KBM-7 (cell line): ENCODE measurements around the gene GPR84.

ENCODE experiments used
- DNase-seq: peaks from one replicate; pipeline ENCODE4 v3.0.0-alpha.2; 2015
- in situ Hi-C: fragments of 300-500 bp; cut with MboI; formaldehyde crosslinking; loops from 2 replicates; pipeline ENCODE4 v1.14.3; 2020; ENCODE audit warnings: low sequenced_read_pairs, low pct_unique_long_range_greater_than_20kb, mixed read lengths

Gene GPR84

DNA sequence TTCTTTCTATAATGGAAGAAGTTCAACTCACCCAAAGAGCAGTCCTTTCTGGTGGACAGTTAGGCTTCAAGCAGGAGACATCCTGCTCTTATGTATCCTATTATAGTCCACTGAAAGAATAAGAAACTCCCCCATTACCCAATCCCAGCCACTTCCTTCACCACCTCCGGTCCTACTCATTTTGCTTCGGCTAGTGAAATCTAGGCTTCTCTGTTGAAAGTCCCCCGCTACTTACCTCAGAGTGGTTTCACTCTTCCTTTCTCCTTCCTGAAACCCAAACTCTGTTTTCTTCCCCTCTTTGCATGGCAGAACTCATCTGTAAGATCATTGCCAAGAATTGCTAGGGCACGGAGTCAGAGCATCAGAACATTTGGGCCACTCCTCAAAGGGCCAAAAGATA lies at the start of gene GPR84:
Gene GPR84 (minus strand): TSS at position 74 of the 400 bp plus-strand sequence. CDS start 635 bp downstream, outside the sequence.
- DNase-seq: peak; percentile 69

DNA sequence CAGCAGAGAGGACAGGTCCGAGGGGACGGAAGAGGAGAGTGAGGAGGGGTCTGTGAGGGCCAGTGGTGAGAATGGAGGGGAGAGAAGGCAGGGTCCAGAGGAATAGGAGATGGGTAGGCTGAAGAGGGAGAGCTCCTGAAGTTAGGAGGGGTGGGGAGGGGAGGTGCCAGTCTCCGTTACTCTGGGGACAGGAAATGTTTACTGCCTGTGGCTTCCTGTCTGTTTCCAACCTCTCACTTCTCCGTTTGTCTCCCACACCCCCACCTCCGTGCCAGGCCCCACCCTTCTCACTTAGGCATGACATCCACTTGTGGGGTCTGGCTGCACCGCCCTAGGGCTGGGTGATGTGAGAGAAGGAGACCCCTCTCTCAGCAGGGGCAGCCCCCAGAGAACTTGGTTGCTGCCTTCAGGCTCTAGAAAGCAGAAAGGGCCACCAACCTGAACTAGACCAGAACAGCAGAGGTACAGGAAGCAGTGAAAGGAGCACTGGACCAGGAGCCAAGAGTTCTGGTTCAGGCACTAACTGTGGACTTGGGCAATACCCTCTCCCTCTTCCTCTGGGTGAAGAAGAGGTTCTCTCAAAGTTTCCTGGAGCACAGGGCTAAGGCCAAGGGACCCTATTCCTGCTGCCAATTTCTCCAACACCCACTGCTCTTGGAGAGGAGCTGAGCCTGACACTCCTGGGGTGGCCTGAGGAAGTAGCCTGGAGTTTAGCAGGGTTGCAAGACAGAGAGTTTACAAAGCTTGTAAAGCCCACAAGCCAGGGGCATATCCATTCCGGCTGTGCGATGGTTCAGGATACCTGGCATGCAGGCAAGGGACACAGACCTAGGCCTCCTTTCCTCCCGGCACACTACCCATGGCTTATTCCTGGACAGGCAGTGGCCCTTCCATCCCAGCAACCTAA lies 49.3 kb upstream of the GPR84 start:
- in situ Hi-C loops: no loop called here
- DNase-seq: peak; percentile 91

More for the DNA sequence above, at the start of gene GPR84:
- in situ Hi-C loops: no loop called here

DNA sequence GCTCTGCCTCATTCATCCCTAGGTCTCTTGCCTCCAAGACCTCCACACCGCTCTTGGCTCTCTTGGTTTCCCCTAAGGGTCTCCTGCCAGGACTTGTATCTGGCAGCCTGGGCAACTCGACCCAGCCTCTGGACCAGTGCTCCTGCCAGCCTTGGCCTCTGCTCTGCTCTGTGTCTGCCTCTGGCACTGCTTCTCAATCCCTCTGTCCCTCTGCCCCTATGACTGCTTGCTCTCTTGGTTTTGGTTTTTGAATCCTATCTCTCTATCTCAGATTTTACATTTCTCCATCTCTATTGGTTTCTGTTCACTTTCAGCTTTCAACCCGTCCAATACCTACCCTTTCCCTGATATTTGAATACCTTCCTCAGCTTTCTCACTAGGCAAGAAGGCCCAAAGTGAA lies 48.5 kb upstream of the GPR84 start:
- in situ Hi-C loops: no loop called here
- DNase-seq: no peak

DNA sequence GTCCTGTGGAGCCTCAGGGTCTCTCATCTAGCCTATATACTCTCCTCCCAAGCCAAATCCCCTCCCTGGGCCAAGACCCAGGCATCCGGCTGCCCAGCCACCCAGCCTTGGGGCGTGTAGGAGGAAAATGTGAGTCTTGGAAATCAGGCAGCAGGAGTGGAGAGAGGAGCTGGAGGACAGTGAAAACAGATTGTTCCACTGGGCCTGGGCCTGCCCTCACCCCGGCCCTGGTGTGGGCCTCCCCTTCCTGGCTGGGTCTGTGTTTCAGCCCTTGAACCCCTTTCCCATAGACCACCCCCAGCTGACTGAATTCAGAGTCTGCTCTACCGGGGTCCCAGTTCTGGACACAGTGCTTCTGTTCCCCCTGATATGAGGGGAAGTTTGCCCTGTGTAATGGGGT lies 48.1 kb upstream of the GPR84 start:
- in situ Hi-C loops: no loop called here
- DNase-seq: no peak

DNA sequence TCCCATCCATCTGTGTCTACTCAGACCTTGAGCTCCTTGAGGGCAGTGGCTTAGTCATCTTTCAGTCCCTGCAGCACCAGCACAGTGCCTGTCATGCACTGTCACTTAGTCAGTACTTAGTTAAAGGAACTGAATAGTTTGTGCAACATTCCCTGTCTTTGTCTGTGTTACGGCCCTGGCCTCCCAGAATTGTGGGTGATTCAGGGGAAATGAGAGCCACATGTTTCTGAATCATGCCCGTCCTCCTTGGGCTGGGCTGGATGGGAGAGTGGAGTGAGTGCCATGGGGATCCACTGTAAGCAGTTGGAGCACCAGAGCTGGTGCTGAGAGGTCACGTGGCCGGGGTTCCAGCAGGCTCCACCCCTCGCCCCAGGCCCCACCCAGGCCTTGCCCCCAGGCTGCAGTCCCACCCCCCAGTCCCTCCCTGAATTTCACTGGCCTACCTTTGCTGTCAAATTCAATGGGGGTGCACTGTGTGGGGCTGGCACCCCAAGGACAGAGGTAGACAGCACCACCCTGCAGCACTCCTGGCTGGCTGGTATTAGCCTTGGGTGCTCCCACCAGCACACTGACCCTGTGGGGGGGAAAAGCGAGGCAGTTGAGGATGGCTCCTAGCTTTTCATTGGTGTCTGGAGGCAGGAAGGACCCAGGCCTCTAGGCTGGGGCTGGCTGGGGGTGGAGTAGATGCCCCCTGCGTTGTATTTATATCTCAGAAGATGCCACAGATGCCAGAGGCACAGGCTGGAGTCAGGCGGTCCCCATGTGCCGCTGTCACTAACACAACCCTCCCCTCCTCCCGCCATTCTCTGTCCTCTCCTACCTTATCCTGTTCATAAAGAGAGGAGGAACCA lies 47.3 kb upstream of the GPR84 start:
- no peak for DNase-seq
- in situ Hi-C loops: no loop called here

DNA sequence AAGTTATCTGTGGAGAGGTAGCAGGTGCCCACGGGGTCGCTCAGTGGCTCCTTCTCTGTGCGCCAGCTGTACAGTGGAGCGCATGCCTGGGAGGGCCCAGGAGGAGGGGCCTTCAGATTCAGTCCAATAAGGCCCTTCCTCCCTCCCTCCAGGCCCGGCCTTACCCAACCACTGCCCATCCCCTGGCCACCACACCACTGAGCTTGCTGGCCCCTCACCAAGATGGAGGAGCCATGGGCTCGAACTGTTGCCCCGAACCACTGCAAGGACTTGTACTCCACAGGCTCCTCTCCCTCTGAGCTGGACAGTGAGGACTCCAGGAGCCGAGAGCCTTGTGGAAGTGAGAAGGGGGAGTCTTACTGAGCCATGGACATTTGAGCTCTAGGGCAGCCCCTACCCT lies 45.0 kb upstream of the GPR84 start:
- no peak for DNase-seq
- in situ Hi-C loops: no loop called here

DNA sequence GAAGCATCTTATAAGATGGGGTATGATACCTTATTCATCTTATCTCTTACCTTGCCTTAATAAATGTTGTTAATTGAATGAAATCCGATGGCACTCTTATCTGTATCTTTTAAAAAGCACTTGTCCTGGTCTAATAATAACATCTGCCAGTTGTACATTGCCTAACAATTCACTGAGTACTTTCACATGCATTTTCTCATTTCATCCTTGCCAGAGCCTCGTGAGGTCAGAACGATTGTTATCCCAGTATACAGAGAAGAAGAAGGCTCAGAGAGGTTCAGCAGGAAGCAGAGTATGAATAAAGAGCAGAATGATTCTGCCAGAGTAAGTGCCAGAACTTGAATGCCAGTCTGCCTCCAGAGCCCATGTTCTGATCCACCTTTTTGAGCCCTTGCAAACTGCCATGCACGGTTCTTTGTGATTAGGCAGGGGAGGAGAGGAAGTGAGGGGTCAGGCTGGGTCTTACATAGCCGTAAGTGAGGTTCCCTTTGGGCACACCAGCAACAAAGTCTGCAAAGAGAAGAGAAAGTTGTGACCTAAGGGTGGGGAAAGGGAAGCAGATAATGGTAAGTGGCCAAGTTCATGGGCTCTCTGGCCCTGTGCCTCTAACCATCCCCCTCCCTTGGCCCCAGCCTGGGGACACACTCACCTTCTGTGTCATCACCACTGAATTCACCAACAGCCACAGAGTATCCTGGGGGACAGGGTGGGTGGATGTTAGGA lies 43.1 kb upstream of the GPR84 start:
- in situ Hi-C loops: no loop called here
- DNase-seq: no peak

DNA sequence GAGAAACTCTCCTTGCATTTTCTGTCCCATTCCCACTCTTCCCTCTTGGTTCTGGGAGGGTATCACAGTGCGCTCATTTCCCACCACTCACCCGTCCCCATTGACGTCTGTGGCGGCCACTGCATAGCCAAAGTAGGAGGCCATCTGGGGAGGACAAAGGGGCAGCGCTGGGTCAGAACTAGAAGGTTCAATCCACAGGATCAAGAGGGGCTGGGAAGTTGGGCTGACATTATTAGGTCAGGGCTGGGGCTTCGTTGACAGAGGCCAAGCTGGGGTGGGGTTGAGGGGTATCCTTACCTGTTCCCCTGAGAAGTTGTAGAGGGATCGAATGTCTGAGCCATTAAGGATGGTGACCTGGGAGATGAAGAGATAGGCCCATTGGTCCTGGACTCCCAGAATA lies 41.3 kb upstream of the GPR84 start:
- in situ Hi-C loops: no loop called here
- DNase-seq: no peak

DNA sequence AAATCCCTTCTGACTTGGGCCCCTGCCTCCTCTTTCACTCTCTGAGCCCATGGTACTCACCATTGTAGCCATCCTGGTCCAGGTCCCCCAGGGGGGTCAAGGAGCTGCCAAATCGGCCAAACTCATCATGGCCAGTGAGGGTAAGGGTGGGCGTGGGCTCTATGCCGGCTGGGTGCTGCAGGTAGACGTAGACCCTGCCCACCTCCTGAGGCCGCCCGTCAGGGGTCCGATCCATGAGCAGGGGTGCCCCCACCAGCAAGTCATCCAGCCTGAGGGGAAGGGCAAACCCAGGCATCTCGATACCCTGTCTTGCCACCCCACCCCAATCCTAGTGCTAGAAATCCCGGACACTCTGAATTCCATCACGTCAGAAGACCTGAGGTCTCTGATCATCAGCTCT lies 40.8 kb upstream of the GPR84 start:
- in situ Hi-C loops: no loop called here
- DNase-seq: no peak

DNA sequence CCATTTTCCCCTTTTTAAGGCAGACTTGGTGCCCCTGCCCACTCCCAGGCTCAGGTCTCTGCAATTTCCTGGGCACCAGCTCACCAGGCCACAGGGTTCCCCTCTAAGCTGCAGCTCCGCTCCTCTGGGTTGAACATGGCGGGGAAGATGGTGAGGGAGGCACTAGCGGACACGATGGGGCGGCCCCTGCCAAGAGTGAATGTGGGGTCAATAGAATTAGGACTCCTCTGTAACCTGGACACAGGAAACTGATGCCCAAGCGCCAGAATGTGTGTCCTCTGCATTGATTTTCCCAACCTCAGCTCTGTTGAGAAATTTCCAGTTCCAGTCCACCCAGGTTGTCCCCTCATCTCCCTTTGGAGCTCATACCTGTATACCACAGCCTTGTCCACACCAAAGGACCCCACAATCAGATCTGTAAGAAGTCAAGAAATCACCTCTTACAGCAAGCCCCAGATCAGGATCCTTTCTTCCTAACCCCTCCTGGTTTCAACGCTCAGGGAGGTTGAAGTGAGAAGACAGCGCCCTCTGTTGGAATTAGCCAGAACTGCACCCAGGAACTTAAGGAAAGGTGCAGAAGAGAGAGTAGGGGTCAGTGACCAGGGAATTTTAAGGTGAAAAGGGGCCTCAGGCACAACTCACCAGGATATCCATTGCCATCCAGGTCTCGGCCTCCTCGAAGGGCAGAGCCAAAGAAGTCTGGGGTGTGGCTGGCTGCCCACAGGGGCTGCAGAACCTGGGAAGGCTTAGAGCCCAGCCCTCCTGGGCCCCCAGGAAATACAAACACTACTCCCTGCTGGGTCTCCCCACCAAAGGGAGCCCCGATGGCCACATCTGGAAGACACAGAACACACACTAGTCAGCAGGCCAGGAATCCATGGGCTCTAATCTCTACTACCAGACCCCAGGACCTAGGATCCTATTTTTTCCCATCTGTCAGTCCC lies 40.0 kb upstream of the GPR84 start:
- in situ Hi-C loops: no loop called here
- peak; percentile 83 for DNase-seq

DNA sequence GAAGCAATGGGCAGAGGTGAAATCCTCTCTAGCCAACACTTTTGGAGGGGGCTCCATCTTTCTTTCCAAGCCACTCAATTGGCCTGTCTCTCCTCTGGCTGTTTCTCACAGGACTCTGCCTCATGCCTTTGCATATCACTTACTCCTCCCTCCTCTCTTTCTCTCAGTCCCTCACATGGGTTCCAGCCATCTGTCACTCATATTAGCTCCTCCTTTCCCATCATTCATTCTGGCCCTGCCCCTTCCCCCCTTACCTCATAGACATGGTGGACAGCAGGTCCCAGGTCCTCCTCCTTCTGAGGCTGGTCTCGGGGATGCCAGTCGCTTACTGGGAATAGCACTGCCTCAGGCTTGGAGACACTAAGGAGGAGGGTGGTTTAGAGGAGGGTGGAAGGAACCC lies 36.8 kb upstream of the GPR84 start:
- no peak for DNase-seq
- in situ Hi-C loops: no loop called here

DNA sequence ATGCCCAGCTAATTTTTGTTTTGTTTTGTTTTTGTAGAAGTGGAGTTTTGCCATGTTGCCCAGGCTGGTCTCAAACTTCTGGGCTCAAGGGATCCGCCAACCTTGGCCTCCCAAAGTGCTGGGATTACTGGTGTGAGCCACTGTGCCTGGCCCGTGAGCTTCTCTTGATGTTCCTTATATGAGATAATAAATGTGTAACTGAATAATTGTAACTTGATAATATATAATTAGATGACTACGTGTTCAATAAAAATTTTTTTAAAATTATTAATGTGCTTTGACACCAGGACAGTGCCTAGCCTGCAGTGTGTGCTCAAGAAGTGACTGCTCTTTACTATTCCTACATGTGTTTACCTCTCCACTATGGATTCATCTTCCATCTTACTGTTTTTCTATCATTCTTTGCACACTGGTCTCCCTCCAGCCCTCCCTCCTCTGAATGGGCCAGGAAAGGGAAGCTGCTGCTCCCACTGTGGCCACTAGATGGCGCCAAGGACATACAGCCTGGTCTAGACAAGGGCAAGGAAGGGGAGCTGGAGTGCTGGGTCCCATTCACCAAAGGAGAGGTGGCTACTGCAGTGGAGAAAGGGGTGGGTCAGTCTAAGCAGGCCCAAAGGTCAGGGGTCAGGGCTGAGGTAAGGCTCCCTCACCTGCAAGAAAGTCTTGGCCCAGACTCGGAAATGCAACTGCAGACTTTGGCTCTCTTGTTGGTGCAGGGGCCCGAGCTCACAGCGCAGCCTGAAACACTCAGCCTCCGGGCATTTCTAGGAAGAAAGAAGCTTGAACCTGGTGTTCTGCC lies 34.9 kb upstream of the GPR84 start:
- in situ Hi-C loops: loop anchor here (10.0 kb wide), 1 partner anchor 46 kb away; no protein-coding TSS in a partner anchor
- peak; percentile 95 for DNase-seq

DNA sequence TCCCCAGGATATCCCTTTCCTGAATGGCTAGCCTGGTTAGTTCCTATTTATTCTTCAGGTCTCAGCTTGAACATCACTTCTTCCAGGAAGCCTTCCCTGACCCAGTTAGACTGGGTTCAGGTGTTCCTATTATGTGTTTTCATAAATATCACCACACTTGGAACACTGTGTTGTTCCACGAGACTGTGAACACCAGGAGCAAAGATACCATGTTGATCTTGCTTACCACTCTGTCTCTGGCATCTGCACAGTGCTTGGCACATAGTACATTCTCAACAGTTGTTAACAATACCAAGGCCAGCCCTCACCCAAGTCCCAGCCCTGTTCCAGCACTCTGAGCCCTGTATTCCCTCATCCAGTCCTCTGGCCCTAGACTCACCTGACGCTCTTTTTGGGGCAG lies 33.9 kb upstream of the GPR84 start:
- no peak for DNase-seq
- in situ Hi-C loops: loop anchor here (10.0 kb wide), 1 partner anchor 47 kb away; no protein-coding TSS in a partner anchor

DNA sequence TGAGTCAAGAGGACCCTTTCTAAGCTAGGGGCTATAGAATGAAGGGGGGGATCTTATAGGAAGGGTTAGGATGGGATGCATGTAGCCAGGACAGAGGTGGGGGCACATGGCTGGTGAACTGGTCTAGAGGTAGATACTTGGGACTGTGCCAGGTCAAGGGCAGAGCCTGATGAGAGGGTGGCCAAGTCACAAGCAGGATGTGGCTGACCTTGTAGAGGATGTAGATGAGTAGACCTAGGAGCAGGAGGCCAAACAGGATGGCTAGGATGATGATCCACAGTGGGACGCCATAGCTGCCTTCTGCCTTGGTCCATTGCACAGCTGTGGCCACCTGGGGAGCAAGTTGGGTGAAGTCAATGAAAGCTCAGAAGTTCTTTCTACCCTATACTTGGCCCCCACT lies 32.9 kb upstream of the GPR84 start:
- in situ Hi-C loops: loop anchor here (10.0 kb wide), 1 partner anchor 48 kb away; no protein-coding TSS in a partner anchor
- DNase-seq: no peak

DNA sequence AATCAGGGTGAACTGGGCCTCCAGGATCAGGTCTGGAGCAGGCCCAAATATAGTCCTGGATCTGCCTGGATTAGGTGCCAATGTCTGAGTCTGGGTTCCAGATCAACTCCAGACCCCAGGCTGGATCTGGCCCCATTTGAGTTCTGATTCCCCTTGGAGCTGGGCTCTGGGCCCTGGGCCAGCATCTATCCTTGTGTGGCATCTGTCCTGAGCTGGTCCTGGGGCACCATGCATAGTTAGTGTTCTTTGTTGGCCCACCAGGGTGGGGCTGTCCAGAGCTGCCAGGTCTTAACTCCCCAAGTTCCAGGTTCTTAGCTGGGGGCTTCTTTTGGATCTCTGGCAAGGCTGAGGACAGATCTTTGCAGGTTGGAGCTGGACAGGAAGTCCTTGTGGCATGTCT lies 31.3 kb upstream of the GPR84 start:
- in situ Hi-C loops: loop anchor here (10.0 kb wide), 1 partner anchor 49 kb away; no protein-coding TSS in a partner anchor
- no peak for DNase-seq

DNA sequence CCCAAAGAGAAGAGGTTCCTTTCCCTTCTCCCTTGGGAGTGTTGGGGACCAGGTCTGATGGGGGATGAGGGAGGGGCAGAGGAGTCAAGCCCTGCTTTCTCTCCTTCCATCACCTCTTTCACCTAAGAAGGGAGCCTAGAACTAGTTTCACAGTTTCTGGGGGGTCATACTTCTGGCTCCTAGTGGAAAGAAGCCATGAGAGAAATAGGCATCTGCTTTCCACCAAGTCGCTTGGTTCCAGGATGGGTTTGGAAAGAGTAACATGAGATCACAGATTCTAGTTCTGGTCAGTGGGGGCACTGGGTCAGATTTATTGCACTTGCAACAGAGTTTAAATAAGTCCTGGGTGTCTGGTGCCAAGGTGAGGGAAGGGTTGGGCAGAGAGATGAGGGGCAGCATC lies 30.7 kb upstream of the GPR84 start:
- in situ Hi-C loops: loop anchor here (10.0 kb wide), 1 partner anchor 50 kb away; no protein-coding TSS in a partner anchor
- DNase-seq: no peak

DNA sequence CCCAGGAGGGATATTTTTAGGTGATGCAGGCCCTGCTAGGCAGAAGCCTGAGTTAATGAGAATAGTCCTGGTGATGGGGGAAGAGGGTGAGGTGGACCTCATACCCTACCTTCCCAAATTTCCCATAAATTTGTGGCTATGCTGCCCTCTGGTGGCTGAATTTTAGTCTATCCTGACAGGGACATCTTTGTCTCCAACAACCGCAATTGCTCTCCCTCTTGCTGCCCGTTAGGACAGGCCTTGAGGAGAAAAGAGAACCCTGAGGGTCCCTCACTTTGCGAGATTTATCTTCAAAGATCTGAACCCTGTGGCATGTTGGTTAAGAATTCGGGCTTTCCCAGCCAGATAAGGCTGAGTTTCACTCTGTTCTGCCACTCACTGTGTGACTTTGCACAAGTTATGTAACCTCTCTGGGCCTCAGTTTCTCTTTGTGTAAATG lies 30.0 kb upstream of the GPR84 start:
- peak; percentile 73 for DNase-seq
- in situ Hi-C loops: loop anchor here (10.0 kb wide), 1 partner anchor 51 kb away; no protein-coding TSS in a partner anchor
